ENCODE data around the gene GOLGA6B.
"Not testable (repeated sequence)": the region's sequence is repeated elsewhere in the genome, so short reads cannot be mapped to it uniquely, and the experiment has no call there.

Gene GOLGA6B, protein sequence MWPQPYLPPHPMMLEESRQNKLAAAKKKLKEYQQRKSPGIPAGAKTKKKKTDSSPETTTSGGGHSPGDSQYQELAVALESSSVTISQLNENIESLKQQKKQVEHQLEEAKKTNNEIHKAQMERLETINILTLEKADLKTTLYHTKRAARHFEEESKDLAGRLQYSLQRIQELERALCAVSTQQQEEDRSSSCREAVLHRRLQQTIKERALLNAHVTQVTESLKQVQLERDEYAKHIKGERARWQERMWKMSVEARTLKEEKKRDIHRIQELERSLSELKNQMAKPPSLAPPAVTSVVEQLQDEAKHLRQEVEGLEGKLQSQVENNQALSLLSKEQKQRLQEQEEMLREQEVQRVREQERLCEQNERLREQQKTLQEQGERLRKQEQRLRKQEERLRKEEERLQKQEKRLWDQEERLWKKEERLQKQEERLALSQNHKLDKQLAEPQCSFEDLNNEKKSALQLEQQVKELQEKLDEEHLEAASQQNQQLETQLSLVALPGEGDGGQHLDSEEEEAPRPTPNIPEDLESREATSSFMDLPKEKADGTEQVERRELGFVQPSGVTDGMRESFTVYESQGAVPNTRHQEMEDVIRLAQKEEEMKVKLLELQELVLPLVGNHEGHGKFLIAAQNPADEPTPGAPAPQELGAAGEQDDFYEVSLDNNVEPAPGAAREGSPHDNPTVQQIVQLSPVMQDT

DNA sequence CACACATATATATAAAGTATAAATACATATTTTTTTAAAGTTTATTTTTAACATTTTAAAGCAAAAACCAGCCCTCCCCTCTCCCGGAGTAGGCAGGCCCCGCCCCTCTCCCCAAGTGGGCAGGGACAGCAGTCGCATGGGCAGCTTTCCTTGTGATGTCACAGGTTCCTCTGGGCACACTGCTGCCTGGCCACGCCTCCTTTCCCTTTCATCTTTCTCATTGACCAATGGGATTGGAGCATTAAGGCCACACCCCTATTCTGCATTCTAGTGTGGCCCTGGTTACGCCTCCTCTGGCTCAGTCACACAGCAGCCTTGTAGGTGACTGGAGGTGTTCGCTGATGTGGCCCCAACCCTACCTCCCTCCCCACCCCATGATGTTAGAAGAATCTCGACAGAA lies at the start of gene GOLGA6B:
Gene GOLGA6B, plus strand, starts transcription at position 301 of the 400 bp plus-strand sequence. Its CDS starts 41 bp downstream, at position 342.
- DNase-seq = not testable (repeated sequence)

DNA sequence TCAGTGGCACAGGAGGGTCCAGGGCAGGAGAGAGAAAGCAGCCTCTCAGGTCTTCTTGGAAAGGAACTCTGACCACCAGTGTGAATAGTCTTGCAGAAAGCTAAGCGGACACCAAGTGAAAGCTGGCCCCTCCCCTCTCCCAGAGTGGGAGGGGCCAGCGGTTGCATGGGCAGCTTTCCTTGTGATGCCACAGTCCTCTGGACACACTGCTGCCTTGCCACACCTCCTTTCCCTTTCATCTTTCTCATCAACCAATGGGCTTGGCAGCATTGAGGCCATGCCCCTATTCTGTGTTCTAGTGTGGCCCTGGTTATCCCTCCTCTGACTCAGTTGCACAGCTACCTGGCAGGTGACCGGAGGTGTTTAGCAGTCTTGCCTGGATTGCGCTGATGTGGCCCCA lies 49.7 kb upstream of the GOLGA6B start:
- DNase-seq = no peak

DNA sequence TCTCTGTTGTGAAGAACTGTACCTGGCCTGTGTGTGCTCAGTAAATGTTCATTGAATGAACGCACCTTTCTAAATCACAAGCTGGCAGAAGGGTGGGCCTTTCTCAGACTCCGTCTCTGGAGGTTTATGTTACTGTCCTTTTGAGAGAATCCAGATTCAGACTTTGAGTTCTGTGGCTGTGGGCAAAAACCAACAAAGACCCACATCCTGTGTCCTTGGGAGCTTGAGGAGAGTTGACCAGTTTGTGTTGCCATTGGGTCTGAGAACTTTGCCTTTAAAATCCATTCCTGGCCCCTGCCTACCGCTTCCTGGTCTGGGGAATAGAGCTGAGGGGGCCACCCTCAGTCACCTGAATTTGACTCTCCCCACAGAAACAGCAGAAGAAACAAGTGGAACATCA lies 46.4 kb upstream of the GOLGA6B start:
- DNase-seq = not testable (repeated sequence)

DNA sequence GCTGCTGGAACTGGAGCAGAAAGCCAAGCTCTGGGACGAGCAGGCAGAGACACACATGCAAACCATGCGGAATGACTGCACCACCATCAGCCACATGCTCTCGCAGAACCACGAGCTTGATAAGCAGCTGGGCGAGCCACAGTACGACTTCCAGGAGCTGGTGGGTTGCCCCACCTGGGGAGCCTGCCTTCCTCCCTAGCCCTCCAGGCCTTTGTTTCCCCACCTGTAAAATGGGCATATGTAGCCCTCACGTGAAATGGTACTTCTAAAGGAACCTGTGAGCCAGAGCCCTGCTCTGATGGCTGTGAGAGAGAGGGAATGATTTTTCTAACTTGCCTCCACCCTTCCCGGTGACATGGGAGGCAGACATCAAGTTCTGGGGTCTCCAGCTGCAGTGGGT lies 44.6 kb upstream of the GOLGA6B start:
- DNase-seq = no peak

DNA sequence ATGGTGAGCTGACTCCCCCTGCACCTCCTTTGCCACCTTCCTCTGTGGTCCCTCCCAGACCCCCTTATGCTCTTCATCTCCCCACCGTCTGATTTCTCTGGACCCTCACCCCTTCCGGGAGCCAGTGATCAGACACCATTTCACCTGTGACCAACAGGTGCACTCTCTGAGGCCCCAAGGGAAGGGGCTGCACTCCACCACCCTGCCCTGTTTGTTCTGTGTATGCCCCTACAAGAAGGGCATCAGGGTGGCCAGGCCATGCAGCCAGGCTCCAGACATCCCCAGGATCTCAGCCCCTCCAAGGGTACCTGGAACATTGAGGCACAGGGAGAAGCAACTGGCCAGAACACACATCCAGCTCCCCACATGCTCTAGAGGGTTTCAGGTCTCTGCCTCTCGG lies 42.2 kb upstream of the GOLGA6B start:
- DNase-seq = not testable (repeated sequence)

DNA sequence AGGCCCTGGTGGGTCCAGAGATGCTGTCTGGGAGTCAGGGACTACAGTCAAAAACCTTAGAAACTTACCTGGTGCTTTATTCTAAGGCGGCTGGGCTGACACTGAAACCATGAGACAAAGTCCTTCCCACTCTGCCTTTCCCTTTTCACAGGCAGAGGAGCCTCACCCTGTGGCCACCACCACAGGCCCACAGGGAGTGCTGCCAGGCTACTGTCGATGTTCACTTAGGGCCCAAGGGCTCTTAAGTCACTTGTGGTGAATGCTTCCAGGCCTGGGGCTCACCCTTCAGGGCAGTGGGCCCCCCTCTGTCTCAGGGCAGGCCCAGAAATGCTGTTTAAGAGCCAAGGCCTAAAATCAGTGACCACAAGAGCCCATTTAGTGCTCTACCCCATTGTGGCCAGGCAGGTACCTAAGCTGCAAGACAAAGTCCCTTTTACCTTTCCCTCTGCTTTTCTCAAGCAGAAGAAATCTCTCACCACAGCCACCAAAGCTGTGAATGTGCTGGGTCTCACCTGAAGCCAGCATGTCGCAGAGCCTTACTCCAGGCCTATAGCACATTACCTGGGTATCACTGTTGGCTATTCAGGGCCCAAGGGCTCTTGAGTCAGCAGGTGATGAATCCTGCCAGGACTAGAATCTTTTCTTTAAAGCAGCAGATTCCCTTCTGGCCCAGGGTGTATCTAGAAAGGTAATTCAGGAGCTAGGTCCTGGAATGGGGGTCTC lies 39.5 kb upstream of the GOLGA6B start:
- no peak for DNase-seq

DNA sequence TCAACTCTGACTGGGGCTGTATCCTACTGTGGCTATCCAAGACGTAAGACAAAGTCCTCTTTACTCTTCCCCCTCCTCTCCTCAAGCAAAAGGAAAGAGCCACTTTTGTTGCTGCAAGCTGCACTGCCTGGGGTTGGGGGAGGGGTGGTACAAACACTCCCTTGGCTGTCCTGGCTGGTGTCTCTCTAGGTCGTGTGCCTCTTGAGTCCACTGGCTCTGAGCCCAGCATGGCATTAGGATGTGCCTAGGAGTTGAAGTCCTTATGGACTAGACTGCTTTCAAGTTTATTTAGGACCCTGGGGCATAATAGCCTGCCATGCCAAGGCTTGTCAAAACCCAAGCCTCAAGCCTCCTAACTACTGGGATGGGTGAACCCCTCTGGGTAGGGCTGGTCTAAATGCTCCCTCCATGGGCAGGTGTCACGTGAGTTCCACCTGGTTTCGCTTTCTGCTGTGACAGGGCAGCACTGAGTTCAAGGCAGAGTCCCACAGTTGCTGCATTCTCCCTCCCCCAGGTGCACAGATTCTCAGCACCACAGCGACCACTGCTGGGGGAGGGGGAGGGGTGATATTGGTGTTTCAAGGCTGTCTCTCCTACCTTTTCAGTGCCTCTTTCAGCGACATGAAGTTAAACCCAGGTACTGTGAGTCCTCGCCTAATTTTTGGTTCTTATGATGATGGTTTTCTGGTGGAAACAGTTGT lies 38.8 kb upstream of the GOLGA6B start:
- not testable (repeated sequence) for DNase-seq

DNA sequence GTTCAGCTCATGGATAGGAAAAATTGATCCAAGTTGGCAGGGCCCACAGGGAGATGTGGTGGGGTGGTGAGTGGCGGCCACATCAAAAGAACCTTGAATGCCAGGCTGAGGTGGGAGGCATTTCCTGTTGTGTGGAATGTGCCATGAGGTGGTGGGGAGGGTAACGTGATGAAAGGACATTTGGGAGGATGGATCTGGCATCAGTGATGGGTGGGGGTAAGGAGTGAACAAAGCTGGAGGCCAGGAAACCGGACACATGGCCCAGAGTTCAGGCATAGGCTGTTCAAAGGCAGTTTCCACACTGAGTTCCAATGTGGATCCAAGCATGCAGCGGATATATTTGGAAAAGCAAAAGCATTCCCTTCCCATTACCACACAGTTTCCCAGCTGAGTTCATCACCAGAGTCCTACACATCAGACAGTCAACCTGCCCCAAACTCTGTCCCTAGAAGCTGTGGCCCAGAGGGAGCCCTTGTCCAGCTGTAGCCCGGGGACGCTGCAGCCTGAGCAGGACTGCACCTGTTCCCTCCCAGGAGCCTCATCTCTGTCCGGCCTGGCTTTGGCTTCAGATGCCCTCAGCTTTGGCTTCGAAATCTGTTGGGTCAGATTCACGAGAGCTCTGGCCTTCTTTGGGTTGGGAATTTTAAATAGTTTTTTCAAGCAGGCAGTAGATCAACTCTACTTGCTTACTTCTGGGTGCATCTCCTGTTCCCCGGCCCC lies 37.8 kb upstream of the GOLGA6B start:
- DNase-seq = no peak

DNA sequence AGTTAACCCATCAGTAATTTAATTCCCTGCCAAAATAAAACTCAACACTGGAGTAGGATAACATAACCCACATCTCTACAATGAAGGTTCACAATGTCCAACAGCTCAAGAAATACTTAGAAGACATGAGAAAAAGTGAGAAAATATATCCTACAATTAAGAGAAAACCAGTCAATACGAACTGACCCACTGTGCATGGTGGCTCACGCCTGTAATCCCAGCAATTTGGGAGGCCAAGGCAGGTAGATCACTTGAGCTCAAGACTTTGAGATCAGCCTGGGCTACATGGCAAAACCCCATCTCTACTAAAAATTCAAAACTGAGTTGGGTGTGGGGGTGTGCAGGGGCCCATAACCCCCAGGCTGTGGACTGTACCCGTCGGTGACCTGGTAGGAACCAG lies 30.6 kb upstream of the GOLGA6B start:
- not testable (repeated sequence) for DNase-seq

DNA sequence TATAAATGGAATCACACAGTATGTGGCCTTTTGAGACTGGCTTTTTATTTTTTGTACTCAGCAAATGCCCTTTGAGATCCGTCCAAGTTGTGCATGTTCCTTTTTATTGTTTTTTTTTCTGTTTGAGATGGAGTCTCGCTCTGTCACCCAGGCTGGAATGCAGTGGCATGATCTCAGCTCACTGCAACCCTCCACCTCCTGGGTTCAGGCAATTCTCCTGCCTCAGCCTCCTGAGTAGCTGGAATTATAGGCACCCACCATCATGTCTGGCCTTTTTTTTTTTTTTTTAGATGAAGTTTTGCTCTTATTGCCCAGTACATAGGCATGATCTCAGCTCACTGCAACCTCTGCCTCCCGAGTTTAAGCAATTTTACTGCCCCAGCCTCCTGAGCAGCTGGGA lies 28.3 kb upstream of the GOLGA6B start:
- DNase-seq = not testable (repeated sequence)

DNA sequence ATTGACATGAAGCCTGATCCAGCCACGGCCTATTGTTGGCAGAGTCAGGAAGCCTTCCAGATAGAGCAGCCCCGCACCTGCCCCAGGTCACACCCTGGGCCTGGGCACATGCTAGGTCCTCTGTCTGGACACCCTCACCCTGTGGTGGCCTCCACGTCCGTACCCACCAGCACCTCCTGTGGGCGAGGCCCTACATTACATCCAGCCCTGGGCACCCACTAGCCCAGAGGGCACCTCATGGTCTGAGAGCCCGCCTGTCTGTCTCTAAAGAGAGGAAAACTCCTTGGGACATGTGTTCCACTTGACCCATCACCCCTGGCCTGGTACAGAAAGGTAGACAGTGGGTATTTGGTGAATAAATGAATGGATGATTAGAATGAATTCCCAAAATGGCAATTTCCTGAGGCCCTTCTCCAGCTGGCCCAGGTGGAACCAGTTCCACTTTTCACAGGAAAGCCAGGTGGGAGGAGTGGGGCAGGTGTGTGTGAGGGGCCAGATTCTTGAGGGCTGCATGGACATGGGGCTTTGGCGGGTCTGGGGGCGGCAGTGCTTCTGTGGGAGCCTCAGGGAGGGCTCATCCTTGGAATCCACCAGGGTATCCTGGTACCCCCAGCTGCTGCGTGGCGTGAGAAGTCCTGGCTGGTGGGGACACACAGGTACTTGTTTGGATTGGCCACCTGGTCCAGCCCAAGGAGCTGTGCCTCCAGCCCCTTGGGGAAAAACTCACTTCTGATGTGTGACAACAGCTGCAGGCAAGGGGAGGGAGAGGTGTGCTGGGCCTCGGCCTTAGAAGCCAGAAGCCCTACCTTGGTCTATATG lies 26.0 kb upstream of the GOLGA6B start:
- not testable (repeated sequence) for DNase-seq

DNA sequence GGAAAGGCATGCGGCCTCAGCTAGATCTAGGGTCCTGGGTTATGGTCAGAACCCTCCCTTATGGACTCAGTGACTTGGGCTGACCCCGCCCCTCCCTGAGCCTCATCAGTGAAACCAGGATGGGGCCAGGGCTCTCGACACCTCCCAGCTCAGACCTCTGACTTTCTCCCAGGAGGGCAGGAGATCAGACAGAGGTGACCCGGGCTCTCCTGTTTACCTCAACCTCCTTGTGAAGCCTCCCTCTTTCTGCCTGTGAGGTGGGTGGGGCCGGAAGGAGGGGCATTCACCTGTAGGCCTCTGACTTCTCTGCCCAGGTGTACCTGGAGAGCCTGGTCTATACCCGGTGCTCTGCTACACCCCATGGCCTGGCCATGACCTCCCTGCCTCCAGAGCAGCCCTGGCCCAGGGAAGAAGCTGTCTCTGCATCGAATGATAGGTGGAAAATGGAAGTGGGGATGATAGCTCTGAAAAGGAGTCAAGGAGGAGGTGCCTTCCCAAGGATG lies 25.4 kb upstream of the GOLGA6B start:
- not testable (repeated sequence) for DNase-seq

DNA sequence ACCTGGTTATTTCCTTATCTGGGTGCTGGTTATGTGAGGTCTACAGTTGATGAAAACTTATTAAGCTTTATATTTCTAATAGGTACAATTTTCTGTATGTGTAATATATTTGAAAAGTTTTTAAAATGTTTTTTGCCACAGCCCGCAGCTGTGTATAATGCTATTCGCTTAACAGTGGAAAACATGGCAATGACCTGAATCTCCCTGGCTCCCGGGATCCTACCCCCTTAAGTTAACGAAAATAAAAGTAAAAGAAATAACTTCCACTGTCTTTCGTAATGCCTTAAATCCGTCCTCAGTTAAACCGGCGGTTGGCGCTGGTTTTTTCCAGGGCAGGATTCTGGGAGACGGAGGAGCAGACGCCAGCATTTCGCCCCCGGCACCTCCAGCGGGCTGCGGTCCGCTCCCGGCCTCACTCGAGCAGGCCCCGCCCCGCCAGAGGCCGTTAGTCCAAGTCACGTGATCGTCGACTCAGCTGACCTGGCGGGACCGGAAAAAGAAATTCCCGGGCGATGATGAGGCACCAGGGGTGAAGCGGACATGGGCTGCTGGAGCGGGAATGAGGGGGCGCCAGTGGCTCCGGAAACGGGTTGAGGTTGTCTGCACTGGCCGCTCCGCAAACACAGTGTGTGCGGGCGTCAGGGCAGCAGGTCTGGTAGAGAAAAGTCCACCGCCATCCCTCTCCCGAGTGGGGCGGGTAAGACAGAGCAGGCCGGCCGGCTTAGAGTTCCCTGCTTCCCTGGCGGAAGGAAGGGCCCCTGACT lies 17.8 kb upstream of the GOLGA6B start:
- DNase-seq = not testable (repeated sequence)

DNA sequence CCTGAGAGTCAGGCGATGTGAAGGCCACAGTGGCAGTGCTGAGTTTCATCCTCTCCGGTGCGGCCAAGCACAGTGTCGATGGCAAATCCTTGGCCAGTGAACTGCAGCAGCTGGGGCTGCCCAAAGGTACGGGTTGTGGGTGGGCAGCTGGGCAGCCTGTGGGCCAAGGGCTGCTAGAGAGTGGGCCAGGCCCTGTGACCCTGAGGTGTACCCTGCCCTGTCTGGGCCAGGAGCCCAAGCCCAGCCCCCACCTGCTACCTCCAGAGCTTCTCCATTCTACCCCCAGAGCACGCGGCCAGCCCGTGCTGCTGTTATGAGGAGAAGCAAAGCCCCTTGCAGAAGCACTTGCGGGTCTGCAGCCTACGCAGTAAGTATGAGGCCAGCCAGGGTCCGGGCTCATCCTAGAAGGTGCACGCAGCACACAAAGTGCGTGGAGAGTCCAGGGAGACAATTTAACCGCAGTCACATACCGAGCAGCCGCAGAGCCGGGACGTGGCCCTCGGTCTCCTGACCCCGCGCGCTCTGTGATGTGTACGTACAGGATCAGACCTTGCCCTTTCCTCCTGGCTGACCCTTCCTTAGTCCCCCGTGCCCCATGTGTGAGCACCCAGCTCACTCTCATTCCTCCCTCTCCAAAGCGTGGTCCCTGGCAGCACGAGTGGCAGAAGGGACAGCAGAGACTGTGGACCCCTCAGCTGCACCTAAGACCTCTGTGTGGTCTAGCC lies 14.6 kb upstream of the GOLGA6B start:
- not testable (repeated sequence) for DNase-seq

DNA sequence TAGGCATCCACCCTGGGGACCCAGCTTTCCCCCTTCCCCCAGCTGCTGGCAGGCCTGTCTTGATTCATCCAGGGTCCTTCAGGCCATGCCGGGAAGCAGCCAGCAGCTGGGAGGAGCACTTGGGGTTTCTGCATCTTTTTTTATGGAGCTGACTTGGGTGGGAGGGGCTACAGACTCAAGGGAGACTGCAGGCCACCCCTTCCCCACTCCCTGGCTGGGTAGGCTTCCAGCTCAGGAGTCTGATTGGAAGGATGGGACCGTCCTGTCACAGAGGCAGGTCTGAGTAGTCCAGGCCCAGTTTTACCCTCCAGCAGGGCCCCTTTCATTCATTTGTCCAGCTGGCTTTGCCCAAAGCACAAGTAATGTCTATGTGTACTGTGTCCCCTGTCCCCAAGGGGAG lies 12.2 kb upstream of the GOLGA6B start:
- DNase-seq = not testable (repeated sequence)

DNA sequence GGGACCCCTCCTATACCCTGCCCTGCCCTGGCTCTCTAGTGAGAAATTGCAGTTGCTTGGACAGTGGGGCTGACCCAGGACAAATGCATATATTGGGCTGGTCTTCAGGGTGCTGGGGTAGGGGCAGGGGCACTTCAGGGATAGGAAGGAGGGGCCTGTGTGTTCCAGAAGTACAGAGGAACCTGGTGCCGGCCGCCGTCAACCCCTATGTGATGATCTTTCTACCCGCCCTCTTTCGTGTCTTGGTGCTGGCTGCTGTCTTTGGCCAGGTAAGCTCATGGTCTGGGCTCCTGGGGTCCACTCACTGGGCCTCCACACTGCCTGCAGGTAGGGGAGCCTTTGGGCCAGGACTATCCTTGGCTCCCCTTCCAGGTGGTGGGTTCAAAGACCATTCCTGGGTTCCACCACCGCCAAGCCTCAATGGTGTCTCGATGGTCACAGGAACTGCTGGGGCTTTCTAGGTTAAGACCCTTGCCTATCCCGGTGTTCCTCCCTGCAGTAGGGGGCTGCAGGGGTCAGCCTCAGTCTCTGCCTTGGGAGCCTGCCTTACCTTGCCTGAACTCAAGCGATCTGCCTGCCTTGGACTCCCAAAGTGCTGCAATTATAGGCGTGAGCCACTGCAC lies 5.8 kb upstream of the GOLGA6B start:
- not testable (repeated sequence) for DNase-seq

DNA sequence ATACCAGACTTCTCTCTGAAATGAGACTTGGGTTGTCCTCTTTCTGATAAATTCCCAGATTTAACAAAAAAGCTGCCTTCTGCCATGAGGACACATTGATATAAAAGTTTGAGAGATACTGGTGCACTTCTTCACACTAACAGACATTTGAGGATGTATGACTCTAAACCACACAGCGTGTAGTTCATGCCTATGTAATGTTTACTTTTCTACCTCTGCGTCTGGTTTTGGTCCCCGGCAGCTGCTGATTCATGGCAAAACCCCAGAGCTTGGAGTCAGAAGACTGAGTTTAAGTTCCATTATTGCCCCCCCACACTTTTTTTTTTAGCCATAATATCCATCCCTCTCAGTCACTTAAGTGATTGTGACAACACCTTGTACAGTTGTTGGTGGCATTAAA lies 1.5 kb downstream of the GOLGA6B start:
- DNase-seq = not testable (repeated sequence)

DNA sequence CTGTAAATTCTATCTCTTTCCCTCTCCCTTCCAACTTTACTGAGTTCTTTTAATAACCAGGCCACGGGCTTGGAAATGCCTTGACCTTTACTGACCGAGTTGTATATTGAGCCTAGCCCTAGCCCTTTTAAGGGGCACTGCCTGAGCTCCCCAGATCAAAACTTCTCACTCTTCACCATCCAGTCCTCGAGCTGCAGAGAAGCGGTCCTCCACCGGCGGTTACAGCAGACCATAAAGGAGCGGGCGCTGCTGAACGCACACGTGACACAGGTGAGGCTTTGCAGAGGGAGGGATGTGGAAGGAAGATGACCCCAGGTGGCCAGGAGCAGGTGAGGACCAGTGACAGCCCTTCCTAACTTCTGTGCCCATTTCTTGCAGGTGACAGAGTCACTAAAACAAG lies 6.6 kb downstream of the GOLGA6B start:
- DNase-seq = not testable (repeated sequence)

DNA sequence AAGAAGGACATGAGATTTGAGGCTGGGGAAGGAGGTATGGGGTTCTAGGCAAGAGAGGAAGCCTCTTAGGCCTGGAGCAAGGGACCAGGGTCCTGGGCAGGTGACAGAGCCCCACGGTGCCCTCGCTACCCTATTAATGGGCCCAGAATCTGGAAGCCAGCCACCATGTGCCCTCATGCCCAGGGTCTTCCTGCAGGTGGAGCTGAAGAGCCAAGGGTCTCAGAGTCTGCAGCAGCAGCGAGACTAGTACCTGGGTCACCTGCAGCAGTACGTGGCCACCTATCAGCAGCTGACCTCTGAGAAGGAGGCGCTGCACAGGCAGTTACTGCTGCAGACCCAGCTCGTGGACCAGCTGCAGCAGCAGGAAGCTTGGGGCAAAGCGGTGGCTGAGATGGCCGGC lies 9.4 kb downstream of the GOLGA6B start:
- DNase-seq = not testable (repeated sequence)

All from NCI-H1417 treated with DMSO at 0.1 percent for 48 hours (cell line).